ENCODE measurements around the gene FUT6.

The FUT6 gene

DNA sequence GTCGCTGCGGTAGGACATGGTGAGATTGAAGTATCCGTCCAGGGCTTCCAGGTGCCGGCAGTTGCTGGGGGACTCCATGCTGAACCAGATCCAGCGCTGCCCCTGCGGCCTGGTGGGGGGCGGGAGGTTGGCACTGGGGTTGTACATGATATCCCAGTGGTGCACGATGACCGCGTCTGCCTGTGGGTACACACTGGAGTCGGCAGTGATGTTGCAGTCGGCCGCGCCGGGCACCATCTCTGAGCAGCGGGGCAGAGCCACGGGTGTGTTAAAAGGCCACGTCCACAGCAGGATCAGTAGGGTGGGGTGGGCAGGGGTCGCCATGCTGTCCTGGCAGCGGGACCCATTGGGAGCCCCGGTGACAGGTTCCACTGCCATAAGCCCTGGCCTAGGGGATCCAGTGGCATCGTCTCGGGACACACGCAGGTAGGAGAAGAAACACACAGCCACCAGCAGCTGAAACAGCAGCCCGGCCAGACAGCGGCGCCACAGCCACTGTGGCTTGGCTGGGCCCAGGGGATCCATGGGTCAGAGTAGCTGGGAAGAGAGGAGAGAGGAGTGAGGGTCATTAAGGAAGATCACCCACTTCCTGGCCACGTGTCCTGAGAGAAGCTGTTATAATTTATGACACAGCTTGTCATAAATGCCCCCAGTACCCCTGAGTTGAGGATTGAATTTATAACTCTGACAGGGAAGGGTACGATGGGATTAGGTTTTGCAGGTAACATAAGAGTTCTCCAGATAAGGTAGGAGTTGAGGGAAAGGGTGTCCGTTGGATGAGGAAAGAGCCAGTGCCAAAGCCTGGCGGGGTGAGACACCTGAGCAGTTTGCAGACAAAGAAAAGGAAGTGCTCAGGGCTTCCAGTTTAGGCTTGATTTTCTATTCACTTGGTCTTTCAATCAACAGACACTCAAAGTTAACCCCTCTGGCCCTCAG, 28.0 kb upstream of the FUT6 start:
- TF ChIP-seq ESRRG (CRISPR knock-in tag; IDR thresholded peaks at IDR 0.05) (no peak), GLIS3 (CRISPR knock-in tag; IDR thresholded peaks at IDR 0.05) (no peak), ZFP3 (CRISPR knock-in tag; IDR thresholded peaks at IDR 0.05) (peak; percentile 91), ZNF70 (CRISPR knock-in tag; IDR thresholded peaks at IDR 0.05) (no peak)
- TF ChIP-seq, protein P1, sequence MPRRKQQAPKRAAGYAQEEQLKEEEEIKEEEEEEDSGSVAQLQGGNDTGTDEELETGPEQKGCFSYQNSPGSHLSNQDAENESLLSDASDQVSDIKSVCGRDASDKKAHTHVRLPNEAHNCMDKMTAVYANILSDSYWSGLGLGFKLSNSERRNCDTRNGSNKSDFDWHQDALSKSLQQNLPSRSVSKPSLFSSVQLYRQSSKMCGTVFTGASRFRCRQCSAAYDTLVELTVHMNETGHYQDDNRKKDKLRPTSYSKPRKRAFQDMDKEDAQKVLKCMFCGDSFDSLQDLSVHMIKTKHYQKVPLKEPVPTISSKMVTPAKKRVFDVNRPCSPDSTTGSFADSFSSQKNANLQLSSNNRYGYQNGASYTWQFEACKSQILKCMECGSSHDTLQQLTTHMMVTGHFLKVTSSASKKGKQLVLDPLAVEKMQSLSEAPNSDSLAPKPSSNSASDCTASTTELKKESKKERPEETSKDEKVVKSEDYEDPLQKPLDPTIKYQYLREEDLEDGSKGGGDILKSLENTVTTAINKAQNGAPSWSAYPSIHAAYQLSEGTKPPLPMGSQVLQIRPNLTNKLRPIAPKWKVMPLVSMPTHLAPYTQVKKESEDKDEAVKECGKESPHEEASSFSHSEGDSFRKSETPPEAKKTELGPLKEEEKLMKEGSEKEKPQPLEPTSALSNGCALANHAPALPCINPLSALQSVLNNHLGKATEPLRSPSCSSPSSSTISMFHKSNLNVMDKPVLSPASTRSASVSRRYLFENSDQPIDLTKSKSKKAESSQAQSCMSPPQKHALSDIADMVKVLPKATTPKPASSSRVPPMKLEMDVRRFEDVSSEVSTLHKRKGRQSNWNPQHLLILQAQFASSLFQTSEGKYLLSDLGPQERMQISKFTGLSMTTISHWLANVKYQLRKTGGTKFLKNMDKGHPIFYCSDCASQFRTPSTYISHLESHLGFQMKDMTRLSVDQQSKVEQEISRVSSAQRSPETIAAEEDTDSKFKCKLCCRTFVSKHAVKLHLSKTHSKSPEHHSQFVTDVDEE (CRISPR knock-in tag; IDR thresholded peaks at IDR 0.05): no peak

DNA sequence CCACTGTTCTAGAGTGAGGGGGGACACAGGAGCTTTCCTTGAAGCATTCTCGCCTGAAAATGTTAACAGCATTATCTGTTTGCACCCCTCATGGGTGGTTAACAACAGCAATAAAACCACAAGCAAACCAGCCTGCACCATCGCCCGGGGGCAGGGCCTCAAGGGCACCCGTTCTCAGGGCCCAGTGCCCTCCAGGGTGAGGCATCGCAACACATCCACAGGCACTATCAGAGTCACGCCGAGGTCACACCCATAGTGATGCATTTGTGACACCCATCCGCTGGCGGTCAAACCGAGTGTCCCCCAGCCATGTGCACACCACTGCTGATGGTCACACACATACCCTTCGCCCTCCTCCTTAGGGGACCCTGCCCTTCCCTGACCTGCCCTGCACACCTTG, 26.3 kb upstream of the FUT6 start:
- no peak for ATAC-seq
- TF ChIP-seq OSR1 (CRISPR knock-in tag; IDR thresholded peaks at IDR 0.05) (no peak), ZNF8 (CRISPR knock-in tag; IDR thresholded peaks at IDR 0.05) (no peak), CSDC2 (CRISPR knock-in tag; IDR thresholded peaks at IDR 0.05) (no peak), ESRRG (CRISPR knock-in tag; IDR thresholded peaks at IDR 0.05) (no peak), TOX (CRISPR knock-in tag; IDR thresholded peaks at IDR 0.05; ENCODE audit: borderline replicate concordance) (no peak), ISL1 (CRISPR knock-in tag; IDR thresholded peaks at IDR 0.05) (no peak), ZFP3 (CRISPR knock-in tag; IDR thresholded peaks at IDR 0.05) (no peak), ARNTL (CRISPR knock-in tag; IDR thresholded peaks at IDR 0.05; ENCODE audit: borderline replicate concordance, low read depth) (no peak), PPARA (CRISPR knock-in tag; IDR thresholded peaks at IDR 0.05; ENCODE audit: borderline replicate concordance) (no peak), ZNF70 (CRISPR knock-in tag; IDR thresholded peaks at IDR 0.05) (no peak), ZNF565 (CRISPR knock-in tag; conservative IDR thresholded peaks at IDR 0.05; ENCODE audit: low read depth) (no peak), GLIS3 (CRISPR knock-in tag; IDR thresholded peaks at IDR 0.05) (no peak), SNAI2 (CRISPR knock-in tag; IDR thresholded peaks at IDR 0.05) (no peak), ZFP30 (CRISPR knock-in tag; IDR thresholded peaks at IDR 0.05) (no peak)
- TF ChIP-seq, protein P2, sequence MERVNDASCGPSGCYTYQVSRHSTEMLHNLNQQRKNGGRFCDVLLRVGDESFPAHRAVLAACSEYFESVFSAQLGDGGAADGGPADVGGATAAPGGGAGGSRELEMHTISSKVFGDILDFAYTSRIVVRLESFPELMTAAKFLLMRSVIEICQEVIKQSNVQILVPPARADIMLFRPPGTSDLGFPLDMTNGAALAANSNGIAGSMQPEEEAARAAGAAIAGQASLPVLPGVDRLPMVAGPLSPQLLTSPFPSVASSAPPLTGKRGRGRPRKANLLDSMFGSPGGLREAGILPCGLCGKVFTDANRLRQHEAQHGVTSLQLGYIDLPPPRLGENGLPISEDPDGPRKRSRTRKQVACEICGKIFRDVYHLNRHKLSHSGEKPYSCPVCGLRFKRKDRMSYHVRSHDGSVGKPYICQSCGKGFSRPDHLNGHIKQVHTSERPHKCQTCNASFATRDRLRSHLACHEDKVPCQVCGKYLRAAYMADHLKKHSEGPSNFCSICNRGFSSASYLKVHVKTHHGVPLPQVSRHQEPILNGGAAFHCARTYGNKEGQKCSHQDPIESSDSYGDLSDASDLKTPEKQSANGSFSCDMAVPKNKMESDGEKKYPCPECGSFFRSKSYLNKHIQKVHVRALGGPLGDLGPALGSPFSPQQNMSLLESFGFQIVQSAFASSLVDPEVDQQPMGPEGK (CRISPR knock-in tag; IDR thresholded peaks at IDR 0.05; ENCODE audit: borderline replicate concordance): no peak
- TF ChIP-seq, protein P1 (CRISPR knock-in tag; IDR thresholded peaks at IDR 0.05): no peak
- TF ChIP-seq, protein P3, sequence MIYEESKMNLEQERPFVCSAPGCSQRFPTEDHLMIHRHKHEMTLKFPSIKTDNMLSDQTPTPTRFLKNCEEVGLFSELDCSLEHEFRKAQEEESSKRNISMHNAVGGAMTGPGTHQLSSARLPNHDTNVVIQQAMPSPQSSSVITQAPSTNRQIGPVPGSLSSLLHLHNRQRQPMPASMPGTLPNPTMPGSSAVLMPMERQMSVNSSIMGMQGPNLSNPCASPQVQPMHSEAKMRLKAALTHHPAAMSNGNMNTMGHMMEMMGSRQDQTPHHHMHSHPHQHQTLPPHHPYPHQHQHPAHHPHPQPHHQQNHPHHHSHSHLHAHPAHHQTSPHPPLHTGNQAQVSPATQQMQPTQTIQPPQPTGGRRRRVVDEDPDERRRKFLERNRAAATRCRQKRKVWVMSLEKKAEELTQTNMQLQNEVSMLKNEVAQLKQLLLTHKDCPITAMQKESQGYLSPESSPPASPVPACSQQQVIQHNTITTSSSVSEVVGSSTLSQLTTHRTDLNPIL (CRISPR knock-in tag; IDR thresholded peaks at IDR 0.05; ENCODE audit: low read depth): no peak
- TF ChIP-seq, protein P4, sequence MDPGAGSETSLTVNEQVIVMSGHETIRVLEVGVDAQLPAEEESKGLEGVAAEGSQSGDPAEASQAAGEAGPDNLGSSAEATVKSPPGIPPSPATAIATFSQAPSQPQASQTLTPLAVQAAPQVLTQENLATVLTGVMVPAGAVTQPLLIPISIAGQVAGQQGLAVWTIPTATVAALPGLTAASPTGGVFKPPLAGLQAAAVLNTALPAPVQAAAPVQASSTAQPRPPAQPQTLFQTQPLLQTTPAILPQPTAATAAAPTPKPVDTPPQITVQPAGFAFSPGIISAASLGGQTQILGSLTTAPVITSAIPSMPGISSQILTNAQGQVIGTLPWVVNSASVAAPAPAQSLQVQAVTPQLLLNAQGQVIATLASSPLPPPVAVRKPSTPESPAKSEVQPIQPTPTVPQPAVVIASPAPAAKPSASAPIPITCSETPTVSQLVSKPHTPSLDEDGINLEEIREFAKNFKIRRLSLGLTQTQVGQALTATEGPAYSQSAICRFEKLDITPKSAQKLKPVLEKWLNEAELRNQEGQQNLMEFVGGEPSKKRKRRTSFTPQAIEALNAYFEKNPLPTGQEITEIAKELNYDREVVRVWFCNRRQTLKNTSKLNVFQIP (CRISPR knock-in tag; IDR thresholded peaks at IDR 0.05; ENCODE audit: borderline replicate concordance, low read depth): no peak

More for the DNA sequence above, 28.0 kb upstream of the FUT6 start:
- ATAC-seq: no peak
